K562 (cell line): ENCODE measurements around the gene ADPRH. TPM values are rescaled to one million over a fixed set of nuclear protein-coding genes. Genes with fewer than 3 reads are reported as not detected.

Experiments used
- ATAC-seq: fragments of 200-7000 bp; cut with Tn5 transposase; 3 replicates; pipeline ENCODE4 v1.9.1; 2020; ENCODE audit warnings: moderate library complexity
- BruUV-seq: library from RNA; stranded (reverse); fragments of 400-500 nt; replicated peaks from 2 replicates; lab custom pipeline; 2021; lab: Mats Ljungman, UMichigan
- CTCF ChIA-PET: fragments of 300-600 bp; formaldehyde crosslinking; extraction: SDS; loops from one replicate; lab custom pipeline; 2021; ENCODE audit warnings: low intra/inter-chr PET ratio; lab: Yijun Ruan, JAX
- POLR2A ChIA-PET: fragments of 300-600, 350-650 bp; sonication (Branson Sonifier 250); formaldehyde crosslinking; extraction: SDS; loops from one replicate; lab custom pipeline; 2021; ENCODE audit warnings: antibody characterized with exemption, inconsistent platforms; lab: Yijun Ruan, JAX
- DNase-seq, 4 experiments: peaks; one replicate each; pipeline versions ENCODE4 v3.0.0 to v3.0.0-alpha.2; 2011 to 2018; ENCODE audit warnings: low spot score in 3 of 4, mixed read lengths in 3 of 4; ENCODE audit errors: extremely low read depth in 1 of 4
- FAIRE-seq: peaks from 2 replicates; lab custom pipeline; 2011; peaks lifted over from hg19 to GRCh38; lab: Jason Lieb, UNC
- H2AFZ ChIP-seq: 2 replicates; pipeline ENCODE4 v1.6.0; 2011; ENCODE audit warnings: low read depth, low read length, control low read depth, inconsistent platforms
- H3K27ac ChIP-seq: fragments of 200-600 bp; 3 replicates; pipeline ENCODE4 v1.8.0; 2011; ENCODE audit warnings: low read depth, mild to moderate bottlenecking, control low read depth, inconsistent platforms, low read length, moderate library complexity, mixed read lengths; ENCODE audit errors: extremely low read depth
- H3K27me3 ChIP-seq, 2 experiments: fragments of 300-600 bp in 1 of 2; 2 replicates in 1 of 2; 3 replicates in 1 of 2; pipeline versions ENCODE4 v1.6.0 to v1.8.0; 2011; ENCODE audit warnings: inconsistent platforms in 2 of 2, low read length in 2 of 2, mild to moderate bottlenecking in 1 of 2, mixed read lengths in 1 of 2, moderate library complexity in 1 of 2; ENCODE audit not compliant: control insufficient read depth in 2 of 2, insufficient read depth in 2 of 2
- H3K36me3 ChIP-seq: fragments of 300-600 bp; 3 replicates; pipeline ENCODE4 v1.8.0; 2011; ENCODE audit warnings: mild to moderate bottlenecking, low read length, inconsistent platforms; ENCODE audit not compliant: control insufficient read depth, insufficient read depth
- H3K4me1 ChIP-seq, 2 experiments: fragments of 200-600 bp in 1 of 2; replicated peaks in 1 of 2; 2 replicates in 1 of 2; 3 replicates in 1 of 2; pipeline versions ENCODE4 v1.5.1 to v1.8.0; 2011; ENCODE audit warnings: inconsistent platforms in 2 of 2, low read length in 2 of 2, mild to moderate bottlenecking in 1 of 2, mixed read lengths in 1 of 2, moderate library complexity in 1 of 2; ENCODE audit not compliant: control insufficient read depth in 2 of 2, insufficient read depth in 2 of 2
- H3K4me2 ChIP-seq: 2 replicates; pipeline ENCODE4 v1.6.1; 2011; ENCODE audit warnings: low read length, control low read depth, inconsistent platforms, mixed read lengths; ENCODE audit not compliant: insufficient read depth
- H3K4me3 ChIP-seq: fragments of 200-600 bp; sonication (generic), shearing (Covaris generic); 2 replicates; pipeline ENCODE4 v1.5.1; 2016; ENCODE audit warnings: control low read depth, inconsistent platforms
- H3K79me2 ChIP-seq: fragments of 200-600 bp; 3 replicates; pipeline ENCODE4 v1.8.0; 2011; ENCODE audit warnings: low read length, inconsistent platforms; ENCODE audit not compliant: control insufficient read depth, insufficient read depth
- H3K9ac ChIP-seq, 2 experiments: 2 replicates each; pipeline versions ENCODE4 v1.6.0 to v1.6.1; 2011; ENCODE audit warnings: low read depth in 2 of 2, low read length in 2 of 2, control low read depth in 1 of 2, inconsistent platforms in 1 of 2, mild to moderate bottlenecking in 1 of 2, mixed read lengths in 1 of 2; ENCODE audit not compliant: insufficient read depth in 1 of 2
- H3K9me1 ChIP-seq: one replicate; pipeline ENCODE4 v1.6.0; 2011; ENCODE audit warnings: inconsistent platforms, mild to moderate bottlenecking, low read length, moderate library complexity; ENCODE audit not compliant: control insufficient read depth, insufficient read depth
- H3K9me3 ChIP-seq: replicated peaks from 2 replicates; pipeline ENCODE4 v1.5.1; 2011; ENCODE audit warnings: low read depth, low read length, inconsistent platforms; ENCODE audit not compliant: control insufficient read depth, insufficient read depth
- H4K20me1 ChIP-seq: replicated peaks from 2 replicates; pipeline ENCODE4 v1.6.1; 2011; ENCODE audit warnings: low read length, inconsistent platforms, mixed read lengths; ENCODE audit not compliant: control insufficient read depth, insufficient read depth
- BDP1 ChIP-seq: IDR thresholded peaks from 3 replicates; pipeline ENCODE4 v1.6.1; 2011; ENCODE audit not compliant: insufficient read length, insufficient read depth
- BHLHE40 ChIP-seq: IDR thresholded peaks from 2 replicates; pipeline ENCODE4 v1.6.1; 2011; ENCODE audit warnings: low read length, improper control_type of control experiment
- SIN3B ChIP-seq: fragments of 450-650 bp; IDR thresholded peaks from 2 replicates; pipeline ENCODE4 v1.6.1; 2017; ENCODE audit warnings: low read depth, mild to moderate bottlenecking, moderate library complexity
- SOX6 ChIP-seq: fragments of 450-650 bp; IDR thresholded peaks from 2 replicates; pipeline ENCODE4 v1.6.1; 2014; ENCODE audit warnings: mild to moderate bottlenecking
- ZC3H11A ChIP-seq: IDR thresholded peaks from 2 replicates; pipeline ENCODE4 v1.6.1; 2012; ENCODE audit warnings: low read depth, low read length, improper control_type of control experiment
- ZNF347 ChIP-seq: fragments of 450-650 bp; formaldehyde crosslinking; IDR thresholded peaks from 2 replicates; pipeline ENCODE4 v1.4.0; 2020; ENCODE audit warnings: low read depth, mild to moderate bottlenecking, moderate library complexity
- ZNF79 ChIP-seq: fragments of 250-450 bp; sonication (Bioruptor Pico); IDR thresholded peaks from 2 replicates; pipeline ENCODE4 v1.4.0; 2020; ENCODE audit warnings: low read depth, mild to moderate bottlenecking, moderate library complexity
- WGBS: fragments of 100-300 bp; shearing (Covaris generic); methylation state at CpG from one replicate; pipeline ENCODE4 v1.1.6; 2016; ENCODE audit warnings: low coverage, mixed read lengths; ENCODE audit not compliant: insufficient coverage; ENCODE audit errors: missing lambda C conversion rate; 5-methylcytosine and 5-hydroxymethylcytosine counted together
- in situ Hi-C: fragments of 300-500 bp; cut with MboI; formaldehyde crosslinking; loops from 4 replicates; pipeline ENCODE4 v1.15.0; 2018; ENCODE audit warnings: inconsistent platforms, mixed read lengths
- intact Hi-C: fragments of 100-400 bp; cut with micrococcal nuclease; formaldehyde crosslinking; loops from 2 replicates; pipeline ENCODE4 v1.14.2; 2022
- polyA plus RNA-seq, 8 experiments: library from polyadenylated mRNA; depleted of rRNA in 4 of 8; stranded (reverse) in 5 of 8; unstranded in 3 of 8; fragments of >200 nt; fragmentation: Nextera tagmentation in 2 of 8; fragmentation: Illumina TruSeq in 1 of 8; extraction: Ambion mirVana in 2 of 8; extraction: Trizol in 1 of 8; gene quantifications; 2 replicates each; pipeline versions ENCODE4 v1.2.1 to v1.2.3, GENCODE V29; 2011 to 2014; ENCODE audit warnings: inconsistent platforms in 1 of 8, missing spikeins in 1 of 8
- total RNA-seq, 7 experiments: library from RNA; depleted of rRNA in 6 of 7; stranded (reverse); fragments of >200 nt in 6 of 7; fragmentation: Illumina TruSeq in 2 of 7; extraction: Trizol in 2 of 7; gene quantifications; 2 replicates each; pipeline versions ENCODE4 v1.2.1 to v1.2.3, GENCODE V29; 2011 to 2021; ENCODE audit warnings: low replicate concordance in 1 of 7

The ADPRH gene
- total and polyA plus RNA-seq, 9 of the 15 experiments (the other 6 are each of a cell fraction or from before 2014, with no cell fraction given) = 0.01 to 1.4 (median 0.65) TPM

DNA sequence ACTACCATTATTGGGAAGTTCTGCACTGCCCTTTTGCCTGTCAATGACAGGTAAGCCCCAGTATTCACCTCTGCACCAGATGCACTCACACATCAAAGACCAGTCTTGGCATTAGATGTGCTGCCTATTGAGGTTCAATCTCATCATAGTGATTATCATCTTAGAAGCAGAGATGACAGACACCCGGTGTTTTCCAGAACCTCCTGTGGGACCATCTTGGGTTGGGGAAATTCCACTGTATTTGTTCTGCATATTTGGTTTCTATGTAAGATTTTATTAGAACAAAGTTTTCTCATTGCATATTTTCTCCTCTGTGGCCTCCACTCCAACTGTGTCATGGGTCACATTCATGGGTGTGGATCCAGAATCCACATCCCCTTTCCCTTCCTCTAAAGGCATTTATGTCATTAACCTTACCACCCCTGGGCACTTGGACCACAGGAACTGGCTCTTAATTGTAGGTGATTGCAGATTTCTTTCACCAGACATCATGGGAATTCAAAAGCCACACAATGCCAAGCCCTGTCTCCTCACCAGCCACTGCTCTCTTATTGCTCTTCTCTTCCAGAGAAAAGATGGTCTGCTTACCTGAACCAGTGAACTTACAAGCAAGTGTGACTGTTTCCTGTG lies 49.6 kb downstream of the ADPRH start:
- Histone ChIP-seq H3K79me2 (no peaks in the 10 kb centered on the region), H3K27ac (no peak overlapping the region), H3K4me1 (peaks cover 0 to 11% of the 10 kb centered on the region in 2 experiments; a peak in 4 of 5 replicates), H3K9me1 (no peaks in the 10 kb centered on the region), H3K9ac (no peak overlapping the region), H2AFZ (no peak overlapping the region), H3K4me2 (no peak overlapping the region), H3K9me3 (no peaks in the 10 kb centered on the region), H4K20me1 (no peaks in the 10 kb centered on the region), H3K36me3 (no peaks in the 10 kb centered on the region), H3K4me3 (no peak overlapping the region), H3K27me3 (no peaks in the 10 kb centered on the region)
- WGBS = 25% methylated on average over 1 of the region's 1 CpG
- no TSS peak for BruUV-seq
- in situ Hi-C loops = no loop called here
- no peak for TF ChIP-seq BHLHE40
- no peak for TF ChIP-seq ZC3H11A
- TF ChIP-seq ZNF347 (CRISPR knock-in tag) = no peak
- no peak for TF ChIP-seq ZNF79 (CRISPR knock-in tag)
- TF ChIP-seq BDP1 = no peak
- TF ChIP-seq SIN3B = no peak
- TF ChIP-seq SOX6 = no peak
- DNase-seq (no peak), FAIRE-seq (no peak), ATAC-seq (no peak)
- ChIA-PET CTCF (no interaction called here), POLR2A (no interaction called here)
- intact Hi-C loops = no loop called here
